K562 (cell line): ENCODE data around the gene SSBP2. TPM values are rescaled to one million over a fixed set of nuclear protein-coding genes. Genes with fewer than 3 reads are reported as not detected.

Experiments used
- ATAC-seq: fragments of 200-7000 bp; cut with Tn5 transposase; 3 replicates; pipeline ENCODE4 v1.9.1; 2020; ENCODE audit warnings: moderate library complexity
- BruUV-seq: library from RNA; stranded (reverse); fragments of 400-500 nt; replicated peaks from 2 replicates; lab custom pipeline; 2021; lab: Mats Ljungman, UMichigan
- CTCF ChIA-PET: fragments of 300-600 bp; formaldehyde crosslinking; extraction: SDS; loops from one replicate; lab custom pipeline; 2021; ENCODE audit warnings: low intra/inter-chr PET ratio; lab: Yijun Ruan, JAX
- POLR2A ChIA-PET: fragments of 300-600, 350-650 bp; sonication (Branson Sonifier 250); formaldehyde crosslinking; extraction: SDS; loops from one replicate; lab custom pipeline; 2021; ENCODE audit warnings: antibody characterized with exemption, inconsistent platforms; lab: Yijun Ruan, JAX
- DNase-seq, 4 experiments: peaks; one replicate each; pipeline versions ENCODE4 v3.0.0 to v3.0.0-alpha.2; 2011 to 2018; ENCODE audit warnings: low spot score in 3 of 4, mixed read lengths in 3 of 4; ENCODE audit errors: extremely low read depth in 1 of 4
- FAIRE-seq: peaks from 2 replicates; lab custom pipeline; 2011; peaks lifted over from hg19 to GRCh38; lab: Jason Lieb, UNC
- H2AFZ ChIP-seq: 2 replicates; pipeline ENCODE4 v1.6.0; 2011; ENCODE audit warnings: low read depth, low read length, control low read depth, inconsistent platforms
- H3K27ac ChIP-seq: fragments of 200-600 bp; 3 replicates; pipeline ENCODE4 v1.8.0; 2011; ENCODE audit warnings: low read depth, mild to moderate bottlenecking, control low read depth, inconsistent platforms, low read length, moderate library complexity, mixed read lengths; ENCODE audit errors: extremely low read depth
- H3K27me3 ChIP-seq, 2 experiments: fragments of 300-600 bp in 1 of 2; 2 replicates in 1 of 2; 3 replicates in 1 of 2; pipeline versions ENCODE4 v1.6.0 to v1.8.0; 2011; ENCODE audit warnings: inconsistent platforms in 2 of 2, low read length in 2 of 2, mild to moderate bottlenecking in 1 of 2, mixed read lengths in 1 of 2, moderate library complexity in 1 of 2; ENCODE audit not compliant: control insufficient read depth in 2 of 2, insufficient read depth in 2 of 2
- H3K36me3 ChIP-seq: fragments of 300-600 bp; 3 replicates; pipeline ENCODE4 v1.8.0; 2011; ENCODE audit warnings: mild to moderate bottlenecking, low read length, inconsistent platforms; ENCODE audit not compliant: control insufficient read depth, insufficient read depth
- H3K4me1 ChIP-seq, 2 experiments: fragments of 200-600 bp in 1 of 2; replicated peaks in 1 of 2; 2 replicates in 1 of 2; 3 replicates in 1 of 2; pipeline versions ENCODE4 v1.5.1 to v1.8.0; 2011; ENCODE audit warnings: inconsistent platforms in 2 of 2, low read length in 2 of 2, mild to moderate bottlenecking in 1 of 2, mixed read lengths in 1 of 2, moderate library complexity in 1 of 2; ENCODE audit not compliant: control insufficient read depth in 2 of 2, insufficient read depth in 2 of 2
- H3K4me2 ChIP-seq: 2 replicates; pipeline ENCODE4 v1.6.1; 2011; ENCODE audit warnings: low read length, control low read depth, inconsistent platforms, mixed read lengths; ENCODE audit not compliant: insufficient read depth
- H3K4me3 ChIP-seq: fragments of 200-600 bp; sonication (generic), shearing (Covaris generic); 2 replicates; pipeline ENCODE4 v1.5.1; 2016; ENCODE audit warnings: control low read depth, inconsistent platforms
- H3K79me2 ChIP-seq: fragments of 200-600 bp; 3 replicates; pipeline ENCODE4 v1.8.0; 2011; ENCODE audit warnings: low read length, inconsistent platforms; ENCODE audit not compliant: control insufficient read depth, insufficient read depth
- H3K9ac ChIP-seq, 2 experiments: 2 replicates each; pipeline versions ENCODE4 v1.6.0 to v1.6.1; 2011; ENCODE audit warnings: low read depth in 2 of 2, low read length in 2 of 2, control low read depth in 1 of 2, inconsistent platforms in 1 of 2, mild to moderate bottlenecking in 1 of 2, mixed read lengths in 1 of 2; ENCODE audit not compliant: insufficient read depth in 1 of 2
- H3K9me1 ChIP-seq: one replicate; pipeline ENCODE4 v1.6.0; 2011; ENCODE audit warnings: inconsistent platforms, mild to moderate bottlenecking, low read length, moderate library complexity; ENCODE audit not compliant: control insufficient read depth, insufficient read depth
- H3K9me3 ChIP-seq: replicated peaks from 2 replicates; pipeline ENCODE4 v1.5.1; 2011; ENCODE audit warnings: low read depth, low read length, inconsistent platforms; ENCODE audit not compliant: control insufficient read depth, insufficient read depth
- H4K20me1 ChIP-seq: replicated peaks from 2 replicates; pipeline ENCODE4 v1.6.1; 2011; ENCODE audit warnings: low read length, inconsistent platforms, mixed read lengths; ENCODE audit not compliant: control insufficient read depth, insufficient read depth
- BRF2 ChIP-seq: IDR thresholded peaks from 3 replicates; pipeline ENCODE4 v1.6.1; 2011; ENCODE audit warnings: borderline replicate concordance, mild to moderate bottlenecking; ENCODE audit not compliant: insufficient read length, insufficient read depth
- CBFA2T3 ChIP-seq: fragments of 450-650 bp; IDR thresholded peaks from 2 replicates; pipeline ENCODE4 v1.6.1; 2017
- HCFC1 ChIP-seq: IDR thresholded peaks from 2 replicates; pipeline ENCODE4 v1.6.1; 2012; ENCODE audit warnings: low read depth, low read length, improper control_type of control experiment
- HMG20B ChIP-seq: fragments of 250-450 bp; sonication (Bioruptor Pico); IDR thresholded peaks from 2 replicates; pipeline ENCODE4 v1.5.0; 2021; ENCODE audit warnings: mild to moderate bottlenecking
- JUND ChIP-seq, 2 experiments: IDR thresholded peaks; 2 replicates in 1 of 2; 3 replicates in 1 of 2; pipeline ENCODE4 v1.6.1; 2011; ENCODE audit warnings: borderline replicate concordance in 2 of 2, low read depth in 2 of 2, low read length in 2 of 2, improper control_type of control experiment in 1 of 2, missing biosample characterization in 1 of 2, missing genetic modification characterization in 1 of 2, missing genetic modification reagents in 1 of 2
- KDM4B ChIP-seq, 2 experiments: fragments of 450-650 bp in 1 of 2; sonication (generic) in 1 of 2; IDR thresholded peaks; 2 replicates each; pipeline ENCODE4 v1.6.1; 2016 to 2017; ENCODE audit warnings: borderline replicate concordance in 2 of 2, antibody characterized with exemption in 1 of 2, low read depth in 1 of 2, mild to moderate bottlenecking in 1 of 2
- PHF20 ChIP-seq: fragments of 450-650 bp; IDR thresholded peaks from 2 replicates; pipeline ENCODE4 v1.6.1; 2018; ENCODE audit not compliant: partially characterized antibody
- ZNF23 ChIP-seq: fragments of 250-450 bp; sonication (Bioruptor Pico); IDR thresholded peaks from 2 replicates; pipeline ENCODE4 v1.4.0; 2020; ENCODE audit warnings: mild to moderate bottlenecking
- ZNF318 ChIP-seq, 2 experiments: fragments of 450-650 bp; IDR thresholded peaks; 2 replicates each; pipeline ENCODE4 v1.6.1; 2016; ENCODE audit warnings: mild to moderate bottlenecking in 2 of 2, borderline replicate concordance in 1 of 2, low read depth in 1 of 2, moderate library complexity in 1 of 2
- ZNF384 ChIP-seq: IDR thresholded peaks from 2 replicates; pipeline ENCODE4 v1.6.1; 2012; ENCODE audit warnings: low read depth, low read length, improper control_type of control experiment
- ZNF431 ChIP-seq: sonication (generic); formaldehyde crosslinking; IDR thresholded peaks from 2 replicates; pipeline ENCODE4 v1.8.0; 2022; ENCODE audit warnings: mild to moderate bottlenecking, missing genetic modification reagents
- WGBS: fragments of 100-300 bp; shearing (Covaris generic); methylation state at CpG from one replicate; pipeline ENCODE4 v1.1.6; 2016; ENCODE audit warnings: low coverage, mixed read lengths; ENCODE audit not compliant: insufficient coverage; ENCODE audit errors: missing lambda C conversion rate; 5-methylcytosine and 5-hydroxymethylcytosine counted together
- in situ Hi-C: fragments of 300-500 bp; cut with MboI; formaldehyde crosslinking; loops from 4 replicates; pipeline ENCODE4 v1.15.0; 2018; ENCODE audit warnings: inconsistent platforms, mixed read lengths
- intact Hi-C: fragments of 100-400 bp; cut with micrococcal nuclease; formaldehyde crosslinking; loops from 2 replicates; pipeline ENCODE4 v1.14.2; 2022
- polyA plus RNA-seq, 8 experiments: library from polyadenylated mRNA; depleted of rRNA in 4 of 8; stranded (reverse) in 5 of 8; unstranded in 3 of 8; fragments of >200 nt; fragmentation: Nextera tagmentation in 2 of 8; fragmentation: Illumina TruSeq in 1 of 8; extraction: Ambion mirVana in 2 of 8; extraction: Trizol in 1 of 8; gene quantifications; 2 replicates each; pipeline versions ENCODE4 v1.2.1 to v1.2.3, GENCODE V29; 2011 to 2014; ENCODE audit warnings: inconsistent platforms in 1 of 8, missing spikeins in 1 of 8
- total RNA-seq, 7 experiments: library from RNA; depleted of rRNA in 6 of 7; stranded (reverse); fragments of >200 nt in 6 of 7; fragmentation: Illumina TruSeq in 2 of 7; extraction: Trizol in 2 of 7; gene quantifications; 2 replicates each; pipeline versions ENCODE4 v1.2.1 to v1.2.3, GENCODE V29; 2011 to 2021; ENCODE audit warnings: low replicate concordance in 1 of 7

Gene SSBP2
- total and polyA plus RNA-seq, 9 of the 15 experiments (the other 6 are each of a cell fraction or from before 2014, with no cell fraction given), result 22.3 to 133 (median 42.1) TPM

- no peak overlapping the region for H2AFZ ChIP-seq
- H3K4me2 ChIP-seq, result no peak overlapping the region
- DNase-seq (no peak), ATAC-seq (no peak), FAIRE-seq (peak; percentile 51)
- intact Hi-C loops, result no loop called here
- H3K9me3 ChIP-seq, result no peaks in the 10 kb centered on the region
- 6% methylated on average over 2 of the region's 2 CpGs for WGBS
- ChIA-PET POLR2A (no interaction called here), CTCF (no interaction called here)
- in situ Hi-C loops, result no loop called here
- H3K36me3 ChIP-seq, result no peaks in the 10 kb centered on the region
- no peak overlapping the region for H3K9ac ChIP-seq
- no TSS peak for BruUV-seq
- H4K20me1 ChIP-seq, result no peaks in the 10 kb centered on the region
- peaks cover 83% of the 10 kb centered on the region for H3K79me2 ChIP-seq
- H3K9me1 ChIP-seq, result no peaks in the 10 kb centered on the region
- H3K27me3 ChIP-seq, result no peaks in the 10 kb centered on the region
- H3K4me1 ChIP-seq, result peaks cover 0 to 14% of the 10 kb centered on the region in 2 experiments; a peak in 2 of 5 replicates
- no peak overlapping the region for H3K27ac ChIP-seq
- H3K4me3 ChIP-seq, result no peak overlapping the region
- TF ChIP-seq HMG20B (no peak), ZNF23 (no peak), HCFC1 (no peak), BRF2 (no peak), ZNF318 (IDR thresholded peaks at IDR 0.05; ENCODE audit: borderline replicate concordance in 1 of 2, low read depth in 1 of 2) (no peak), CBFA2T3 (no peak), KDM4B (IDR thresholded peaks at IDR 0.05; ENCODE audit: borderline replicate concordance in 2 of 2, low read depth in 1 of 2) (no peak), JUND (IDR thresholded peaks at IDR 0.05; ENCODE audit: borderline replicate concordance, low read depth, low read length) (no peak), JUND (tag; IDR thresholded peaks at IDR 0.05; ENCODE audit: borderline replicate concordance, low read depth, low read length) (no peak), ZNF431 (CRISPR knock-in tag) (no peak), ZNF384 (no peak), PHF20 (no peak)
These were observed 29.8 kb downstream of the SSBP2 start for GRCh38 chr5:81721049-81721448.
